Neural cell (in vitro differentiated cells): ENCODE results near the gene GPNMB. TPM values are rescaled to one million over a fixed set of nuclear protein-coding genes. Genes with fewer than 3 reads are reported as not detected.

Source experiments
- H2AFZ ChIP-seq: fragments of 200-600, 300-800 bp; sonication (generic), shearing (Covaris generic); 2 replicates; pipeline ENCODE4 v1.6.0; 2014; ENCODE audit warnings: low read depth, mild to moderate bottlenecking, antibody characterized with exemption, low read length, moderate library complexity
- H3F3A ChIP-seq: fragments of 200-600 bp; shearing (Covaris generic); 2 replicates; pipeline ENCODE4 v1.6.1; 2016; ENCODE audit warnings: mild to moderate bottlenecking, moderate library complexity, mixed read lengths, antibody characterized with exemption, low read length; ENCODE audit not compliant: insufficient read depth, poor library complexity, severe bottlenecking
- H3K27ac ChIP-seq: fragments of 200-600, 300-800 bp; sonication (generic), shearing (Covaris generic); 2 replicates; pipeline ENCODE4 v1.5.1; 2014; ENCODE audit warnings: mild to moderate bottlenecking, low read length, moderate library complexity
- H3K27me3 ChIP-seq: fragments of 300-800, 200-600 bp; sonication (generic), shearing (Covaris generic); 2 replicates; pipeline ENCODE4 v1.6.0; 2014; ENCODE audit warnings: mild to moderate bottlenecking, low read depth, low read length, moderate library complexity; ENCODE audit not compliant: insufficient read depth
- H3K36me3 ChIP-seq: fragments of 300-800, 200-600 bp; sonication (generic), shearing (Covaris generic); 2 replicates; pipeline ENCODE4 v1.5.1; 2014; ENCODE audit warnings: mild to moderate bottlenecking, antibody characterized with exemption, low read length, moderate library complexity; ENCODE audit not compliant: insufficient read depth
- H3K4me2 ChIP-seq: fragments of 300-800, 200-600 bp; sonication (generic), shearing (Covaris generic); 2 replicates; pipeline ENCODE4 v1.6.0; 2014; ENCODE audit warnings: mild to moderate bottlenecking, low read length
- H3K4me3 ChIP-seq: fragments of 300-800, 200-600 bp; sonication (generic), shearing (Covaris generic); 2 replicates; pipeline ENCODE4 v1.5.1; 2014; ENCODE audit warnings: mild to moderate bottlenecking, low read length, moderate library complexity
- H3K79me2 ChIP-seq: fragments of 200-600 bp; shearing (Covaris generic); replicated peaks from 2 replicates; pipeline ENCODE4 v1.6.0; 2014; ENCODE audit warnings: mild to moderate bottlenecking, low read length, moderate library complexity; ENCODE audit not compliant: insufficient read depth
- H3K9ac ChIP-seq: fragments of 300-800, 200-600 bp; sonication (generic), shearing (Covaris generic); 2 replicates; pipeline ENCODE4 v1.6.1; 2016; ENCODE audit warnings: mild to moderate bottlenecking, low read length, mixed read lengths
- H3K9me2 ChIP-seq: fragments of 200-600 bp; shearing (Covaris generic); 2 replicates; pipeline ENCODE4 v1.6.1; 2016; ENCODE audit warnings: mild to moderate bottlenecking, low read length, mixed read lengths; ENCODE audit not compliant: insufficient read depth
- H3K9me3 ChIP-seq: fragments of 200-600, 300-800 bp; sonication (generic), shearing (Covaris generic); 2 replicates; pipeline ENCODE4 v1.6.1; 2016; ENCODE audit warnings: mild to moderate bottlenecking, mixed run types, low read length, moderate library complexity, mixed read lengths
- H4K20me1 ChIP-seq: fragments of 200-600 bp; shearing (Covaris generic); 2 replicates; pipeline ENCODE4 v1.6.1; 2016; ENCODE audit warnings: mild to moderate bottlenecking, mixed run types; ENCODE audit not compliant: insufficient read depth
- CTCF ChIP-seq: fragments of 450-650 bp; IDR thresholded peaks from 2 replicates; pipeline ENCODE4 v1.5.1; 2014; ENCODE audit warnings: antibody characterized with exemption, mild to moderate bottlenecking, moderate library complexity; ENCODE audit not compliant: poor library complexity, severe bottlenecking
- EP300 ChIP-seq: fragments of 450-650 bp; conservative IDR thresholded peaks from 2 replicates; pipeline ENCODE4 v1.6.1; 2014; ENCODE audit warnings: antibody characterized with exemption, mild to moderate bottlenecking, moderate library complexity; ENCODE audit not compliant: poor library complexity, severe bottlenecking
- EZH2 ChIP-seq: fragments of 200-600, 300-800 bp; shearing (Covaris generic), sonication (generic); IDR thresholded peaks from 2 replicates; pipeline ENCODE4 v1.6.1; 2014; ENCODE audit warnings: antibody characterized with exemption, low read length, borderline replicate concordance, mild to moderate bottlenecking; ENCODE audit not compliant: insufficient read depth, poor library complexity, severe bottlenecking
- MXI1 ChIP-seq: fragments of 450-650 bp; conservative IDR thresholded peaks from 2 replicates; pipeline ENCODE4 v1.6.1; 2014; ENCODE audit warnings: antibody characterized with exemption, mild to moderate bottlenecking; ENCODE audit not compliant: poor library complexity, severe bottlenecking
- POLR2AphosphoS5 ChIP-seq: IDR thresholded peaks from 2 replicates; pipeline ENCODE4 v1.6.1; 2012
- RAD21 ChIP-seq: fragments of 450-650 bp; conservative IDR thresholded peaks from 2 replicates; pipeline ENCODE4 v1.6.1; 2014; ENCODE audit warnings: antibody characterized with exemption, mild to moderate bottlenecking, moderate library complexity
- REST ChIP-seq: IDR thresholded peaks from 2 replicates; pipeline ENCODE4 v1.6.1; 2012; ENCODE audit warnings: borderline replicate concordance
- SMC3 ChIP-seq: fragments of 450-650 bp; conservative IDR thresholded peaks from 2 replicates; pipeline ENCODE4 v1.6.1; 2014; ENCODE audit warnings: antibody characterized with exemption, mild to moderate bottlenecking, moderate library complexity; ENCODE audit not compliant: poor library complexity
- TAF1 ChIP-seq: IDR thresholded peaks from 2 replicates; pipeline ENCODE4 v1.6.1; 2012; ENCODE audit warnings: low read depth
- polyA plus RNA-seq: library from polyadenylated mRNA; depleted of rRNA; stranded (reverse); fragments of >200 nt; gene quantifications from 2 replicates; pipeline ENCODE4 v1.2.3, GENCODE V29; 2014

GPNMB gene
- polyA plus RNA-seq, 1 donor from 2014 or later = not detected

DNA sequence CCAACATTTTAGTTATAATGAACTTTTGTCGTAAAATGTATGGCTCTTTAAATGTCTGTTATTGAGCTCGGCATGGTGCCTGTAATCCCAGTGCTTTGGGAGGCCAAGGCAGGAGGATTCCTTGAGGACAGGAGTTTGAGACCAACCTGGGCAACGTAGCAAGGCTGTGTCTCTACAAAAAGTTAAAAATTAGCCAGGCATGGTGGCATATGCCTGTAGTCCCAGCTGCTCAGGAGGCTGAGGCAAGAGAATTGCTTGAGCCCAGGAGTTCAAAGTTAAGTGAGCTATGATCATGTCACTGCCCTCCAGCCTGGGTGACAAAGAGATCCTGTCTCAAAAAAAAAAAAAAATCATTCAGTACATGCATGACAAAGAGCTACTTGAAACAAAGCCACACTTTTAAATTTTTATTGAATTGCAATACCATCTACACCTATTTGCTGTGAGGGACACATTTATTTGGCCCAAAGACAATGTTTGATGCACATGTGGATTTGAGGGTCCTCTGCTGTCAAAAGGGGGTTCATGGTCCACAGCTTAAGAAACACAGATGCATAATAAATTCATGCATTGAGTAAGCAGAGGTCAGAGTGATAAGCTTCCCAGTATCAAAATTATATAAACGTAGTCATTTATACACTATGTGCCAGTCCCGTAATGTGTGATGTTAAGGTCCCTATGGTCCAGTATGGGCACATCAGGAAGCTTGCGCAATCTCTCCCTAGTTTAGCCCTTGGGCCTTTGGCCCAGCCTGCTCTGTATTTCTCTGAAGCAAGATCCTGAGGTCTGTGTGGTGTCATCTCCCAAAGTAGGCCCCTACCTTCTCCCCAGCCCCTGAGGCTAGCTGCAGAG is 48.2 kb downstream of the GPNMB start:
- Histone ChIP-seq H3K9ac (no peak overlapping the region), H3K9me3 (no peaks in the 10 kb centered on the region), H4K20me1 (no peaks in the 10 kb centered on the region), H3K4me3 (no peak overlapping the region), H3F3A (no peaks in the 10 kb centered on the region), H3K36me3 (no peaks in the 10 kb centered on the region), H3K4me2 (no peak overlapping the region), H3K9me2 (no peaks in the 10 kb centered on the region), H3K79me2 (peaks cover 5% of the 10 kb centered on the region), H2AFZ (no peak overlapping the region), H3K27ac (no peak overlapping the region), H3K27me3 (no peaks in the 10 kb centered on the region)
- no peak for TF ChIP-seq RAD21
- no peak for TF ChIP-seq SMC3
- no peak for TF ChIP-seq TAF1
- TF ChIP-seq CTCF = no peak
- no peak for TF ChIP-seq EZH2
- TF ChIP-seq EP300 = no peak
- no peak for TF ChIP-seq MXI1
- no peak for TF ChIP-seq REST
- no peak for TF ChIP-seq POLR2AphosphoS5

- Histone ChIP-seq H3K27me3 (no peaks in the 10 kb centered on the region), H3K9me2 (no peaks in the 10 kb centered on the region)
Observed at GRCh38 chr7:23295401-23295697, 48.8 kb downstream of the GPNMB start.

More at GRCh38 chr7:23295401-23295697, 48.8 kb downstream of the GPNMB start:
- no peak for TF ChIP-seq RAD21
- TF ChIP-seq POLR2AphosphoS5 = no peak
- no peak for TF ChIP-seq MXI1
- TF ChIP-seq CTCF = no peak
- no peak for TF ChIP-seq EP300
- no peak for TF ChIP-seq SMC3
- TF ChIP-seq EZH2 = no peak
- TF ChIP-seq TAF1 = no peak
- no peak for TF ChIP-seq REST
- Histone ChIP-seq H3K27ac (no peak overlapping the region), H3K79me2 (peaks cover 11% of the 10 kb centered on the region), H3K36me3 (no peaks in the 10 kb centered on the region), H3K9ac (no peak overlapping the region), H3K9me3 (no peaks in the 10 kb centered on the region), H4K20me1 (no peaks in the 10 kb centered on the region), H3K4me2 (no peak overlapping the region), H3F3A (no peaks in the 10 kb centered on the region), H2AFZ (no peak overlapping the region), H3K4me3 (no peak overlapping the region)
